Activated CD4-positive, alpha-beta T cell treated with anti-CD3 and anti-CD28 coated beads, Interleukin-2, Interleukin-6, amounts not matched to agents 100 ng/mL and 50 ng/mL, durations not matched to agents 16 hours and 8 hours (primary cell): Measurements from ENCODE around the gene RASSF5.

Experiments
- DNase-seq: peaks from one replicate; pipeline ENCODE4 v3.0.0-alpha.2; 2020

Gene RASSF5

GRCh38 chr1:206498685-206499084 is 8.6 kb upstream of the RASSF5 start:
- DNase-seq: no peak

DNA sequence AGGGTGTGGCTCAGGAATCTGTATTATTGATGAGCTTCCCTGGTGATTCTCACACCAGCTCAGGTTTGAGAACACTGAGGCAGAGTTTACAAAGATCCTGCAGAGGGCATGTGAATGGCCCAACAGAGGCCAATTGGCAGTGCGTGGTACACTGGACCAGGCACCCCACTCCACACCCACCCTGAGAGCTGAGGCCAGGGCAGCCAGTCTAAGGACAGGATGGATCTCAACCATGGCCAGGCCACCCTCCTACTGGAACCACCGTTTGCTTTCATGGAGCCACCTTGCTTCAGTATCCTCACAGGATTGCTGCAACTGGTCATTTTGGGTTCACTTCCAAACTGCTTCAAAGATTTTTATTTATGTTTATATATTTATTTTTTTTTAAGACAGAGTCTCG is 7.3 kb upstream of the RASSF5 start:
- DNase-seq: no peak

GRCh38 chr1:206501881-206502280 is 5.5 kb upstream of the RASSF5 start:
- DNase-seq: no peak

DNA sequence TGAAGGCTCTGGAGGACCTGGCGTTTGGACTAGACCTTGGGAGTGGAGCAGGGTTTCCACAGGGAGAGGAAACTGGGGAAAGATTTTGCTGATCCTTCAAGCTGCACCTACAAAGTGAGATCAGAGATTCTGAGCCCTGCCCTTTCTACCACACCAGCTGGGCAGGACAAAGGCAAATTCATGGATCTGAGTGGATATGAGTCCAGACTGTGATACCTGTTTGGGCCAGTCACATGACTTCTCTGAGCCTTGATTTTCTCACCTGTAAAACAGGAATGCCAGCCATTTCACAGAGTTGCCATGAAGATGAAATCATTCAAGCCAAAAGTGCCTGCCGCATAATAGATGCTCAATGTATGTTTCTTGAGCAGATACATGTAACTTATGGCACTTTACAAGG is 4.9 kb upstream of the RASSF5 start:
- DNase-seq: no peak

DNA sequence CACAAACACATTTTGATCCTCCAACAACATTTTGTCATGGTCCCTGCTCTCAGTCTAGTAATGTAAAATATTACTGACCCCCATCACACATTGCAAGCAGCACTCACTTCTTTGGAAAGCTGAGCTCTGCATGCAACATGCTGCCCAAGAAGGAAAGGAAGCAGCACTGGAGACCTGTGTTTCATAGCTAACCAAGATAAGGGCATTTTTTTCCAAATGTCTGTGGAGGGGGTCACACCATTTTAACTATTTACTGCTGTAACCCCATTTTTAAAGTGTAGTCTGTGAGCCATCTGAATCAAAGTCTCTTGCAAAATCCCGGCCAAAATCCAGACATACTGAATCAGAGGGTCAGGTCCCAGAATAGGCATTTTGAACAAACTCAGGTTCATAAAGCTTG is 4.5 kb upstream of the RASSF5 start:
- DNase-seq: no peak

DNA sequence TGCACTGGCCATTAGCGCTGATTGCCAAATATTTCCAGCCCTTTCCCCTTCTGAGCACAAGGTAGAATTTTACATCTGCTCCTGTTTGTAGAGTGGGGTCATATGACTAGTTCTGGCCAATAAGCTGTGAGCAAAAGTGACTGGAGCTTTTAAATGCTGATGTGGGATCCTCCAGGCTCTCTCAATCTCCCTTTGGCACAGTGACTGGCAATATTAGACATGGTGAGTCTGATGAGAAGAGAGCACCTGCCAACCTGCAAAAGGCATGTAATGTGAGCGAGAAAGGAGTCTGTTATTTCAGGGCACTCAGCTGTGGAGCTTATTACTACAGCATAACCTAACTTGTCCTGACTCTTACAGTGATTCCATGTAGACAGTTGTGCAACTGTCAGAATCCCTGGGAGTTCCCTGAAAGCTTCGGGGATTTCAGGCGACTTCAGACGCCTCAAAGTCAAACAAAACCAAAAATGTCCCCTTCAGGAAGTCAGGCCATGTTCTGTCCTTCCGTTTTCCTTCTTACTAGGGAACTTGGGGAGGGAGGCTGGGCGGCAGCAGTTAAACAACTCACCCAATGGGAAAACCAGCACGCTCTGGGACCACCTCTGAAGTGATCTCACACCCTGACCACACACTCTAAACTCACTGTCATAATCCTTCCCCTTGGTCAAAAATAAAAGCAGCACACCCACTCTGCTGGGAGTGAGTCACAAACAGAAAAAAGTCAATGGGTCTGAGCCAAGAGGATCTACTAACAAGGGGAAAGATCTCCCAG is 3.6 kb upstream of the RASSF5 start:
- peak; percentile 86 for DNase-seq

GRCh38 chr1:206504363-206504713 is 3.0 kb upstream of the RASSF5 start:
- no peak for DNase-seq

- no peak for DNase-seq
Observed at GRCh38 chr1:206505702-206506355, 1.5 kb upstream of the RASSF5 start.

DNA sequence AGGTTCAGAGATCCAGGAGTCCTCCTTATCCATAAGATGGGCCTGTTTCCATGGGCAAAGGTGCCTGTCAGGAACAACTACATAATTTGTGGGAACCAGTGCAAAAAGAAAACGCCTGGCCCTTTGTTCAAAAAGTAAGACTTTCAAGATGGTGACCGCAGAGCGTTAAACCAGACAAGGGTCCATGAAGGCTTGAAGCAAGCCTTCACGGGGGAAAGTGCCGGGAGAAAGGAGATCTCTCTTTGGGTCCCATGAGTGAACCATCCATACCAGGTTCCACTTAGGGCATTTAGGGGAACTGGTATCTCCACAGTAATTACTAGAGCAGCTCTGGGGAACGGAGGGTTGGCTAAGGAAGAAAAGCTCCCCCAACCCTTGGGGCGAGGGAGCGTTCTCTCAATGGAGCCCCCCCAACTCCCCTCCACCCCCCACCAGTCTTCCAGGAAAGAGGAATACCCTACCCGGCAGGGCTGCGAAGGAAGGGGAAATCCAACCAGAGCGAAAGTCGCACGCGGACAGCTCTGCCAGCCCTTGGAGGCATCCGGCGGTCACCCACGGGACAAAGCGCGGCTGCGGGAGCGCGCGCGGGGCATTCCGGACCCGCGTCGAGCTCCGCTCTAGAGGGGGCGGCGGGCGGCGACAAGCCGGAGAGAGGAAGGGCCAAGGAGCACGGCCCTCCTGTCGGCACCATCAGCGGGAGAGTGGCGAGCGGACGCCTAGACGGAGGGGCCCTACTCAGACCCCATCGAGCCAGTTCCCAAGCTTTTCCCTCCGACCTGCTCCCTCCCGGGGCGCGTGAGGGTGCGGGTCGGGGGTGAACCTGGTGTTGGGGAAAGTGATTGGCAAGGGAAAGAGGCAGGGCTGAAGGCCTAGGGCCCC is 687 bp upstream of the RASSF5 start:
- peak; percentile 23 for DNase-seq

GRCh38 chr1:206508130-206508889 is 979 bp downstream of the RASSF5 start:
- no peak for DNase-seq

GRCh38 chr1:206508956-206509355 is 1.6 kb downstream of the RASSF5 start:
- DNase-seq: no peak

GRCh38 chr1:206509612-206510257 is 2.4 kb downstream of the RASSF5 start:
- no peak for DNase-seq

GRCh38 chr1:206510371-206510770 is 3.0 kb downstream of the RASSF5 start:
- DNase-seq: no peak

DNA sequence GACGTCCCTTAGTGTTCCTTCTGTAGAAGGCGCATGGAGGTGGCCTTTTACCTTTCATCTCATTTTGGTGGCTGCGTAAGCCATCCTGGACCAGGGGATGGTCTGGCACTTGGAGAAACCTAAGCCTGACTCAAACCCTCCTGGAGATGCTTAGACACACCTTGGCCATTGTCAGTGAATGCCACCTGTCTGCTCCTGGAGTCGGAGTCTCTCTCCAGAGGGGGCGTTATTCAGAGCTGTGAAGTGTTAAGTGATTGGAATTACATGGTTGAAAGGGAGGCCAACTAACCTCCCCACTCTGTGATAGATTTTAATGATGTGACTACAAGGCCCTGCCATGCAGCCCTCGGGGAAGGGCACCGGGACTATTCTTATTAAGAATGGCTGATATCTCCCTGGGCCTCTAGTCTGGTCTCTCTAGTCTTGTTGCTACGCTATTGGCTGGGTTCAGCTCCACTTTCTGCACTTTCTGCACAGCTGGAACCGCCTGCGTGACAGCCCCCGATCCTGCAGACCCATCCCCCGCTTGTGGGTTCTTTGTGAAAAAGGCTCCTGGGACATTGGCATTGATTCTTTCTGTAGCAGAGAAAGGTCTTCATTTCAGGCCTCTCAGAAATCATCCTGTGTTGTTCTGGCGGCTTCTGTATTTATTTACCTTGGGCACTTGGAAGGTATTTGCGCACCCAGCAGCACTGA is 4.2 kb downstream of the RASSF5 start:
- no peak for DNase-seq

DNA sequence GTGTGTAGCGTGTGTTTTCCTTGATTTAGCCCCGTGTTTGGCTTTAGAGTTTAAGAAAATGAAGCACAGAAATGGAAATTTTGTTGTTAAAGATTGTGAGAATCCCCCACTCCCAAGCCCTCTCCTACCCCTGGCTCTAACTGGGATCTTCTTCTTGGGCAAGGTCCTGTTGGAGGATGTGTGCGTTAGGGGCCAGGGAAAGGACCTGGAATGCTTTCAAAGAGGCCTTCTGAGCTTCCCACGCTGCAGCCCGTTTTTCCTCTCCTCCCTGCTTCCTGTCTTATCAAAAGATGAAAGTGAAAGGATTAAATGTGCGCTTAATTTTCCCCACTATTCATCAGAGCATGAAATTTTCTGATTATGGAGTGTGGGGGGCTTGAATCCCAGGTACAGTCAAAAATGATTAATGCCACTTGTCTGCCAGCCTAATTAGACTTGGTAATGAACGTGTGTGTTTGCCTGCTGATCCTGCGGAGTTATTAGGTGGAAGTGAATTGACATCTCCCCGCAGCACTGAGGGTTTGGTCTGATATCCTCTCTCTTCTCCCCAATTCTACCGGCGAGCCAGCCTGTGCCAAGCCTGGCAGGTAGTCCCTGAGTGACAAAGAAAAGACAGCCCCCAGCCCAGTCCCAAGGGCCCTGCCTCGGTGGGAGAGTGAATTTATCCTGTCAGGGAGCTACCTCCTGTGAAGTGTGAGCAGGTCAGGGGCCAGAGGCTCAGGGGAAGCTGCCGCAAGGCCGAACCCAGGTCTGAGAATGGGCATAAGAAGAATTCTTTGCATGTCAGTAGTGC is 4.9 kb downstream of the RASSF5 start:
- no peak for DNase-seq

- DNase-seq: no peak
Observed at GRCh38 chr1:206512851-206513180, 5.5 kb downstream of the RASSF5 start.

- DNase-seq: no peak
Observed at GRCh38 chr1:206513312-206514111, 6.2 kb downstream of the RASSF5 start.

DNA sequence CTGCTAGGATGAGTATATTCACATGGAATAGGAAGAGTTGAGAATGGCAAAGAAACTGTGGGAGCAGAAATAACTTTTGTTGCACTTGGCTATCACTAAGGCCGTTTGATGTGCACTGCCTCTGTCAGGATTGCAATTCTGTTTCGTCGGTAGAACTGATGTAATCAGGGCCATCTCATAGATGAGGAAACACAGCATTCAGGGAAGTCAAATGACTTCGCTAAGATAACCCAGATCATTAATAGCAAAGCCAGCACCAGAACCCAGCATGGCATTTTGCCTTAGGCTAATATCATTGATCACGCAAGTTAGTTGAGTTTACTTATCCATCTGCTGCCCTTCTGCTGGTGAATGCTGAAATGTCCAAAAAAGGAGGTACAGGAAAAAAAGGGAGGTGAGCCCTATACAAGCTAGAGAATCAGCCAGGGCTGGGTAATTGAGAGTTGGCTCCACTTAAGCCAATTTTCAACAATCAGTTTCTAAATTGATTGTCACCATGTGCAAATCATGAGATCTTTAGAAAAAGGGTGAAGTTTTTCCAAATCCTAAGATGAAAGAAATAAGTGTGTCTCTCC is 7.6 kb downstream of the RASSF5 start:
- no peak for DNase-seq

DNA sequence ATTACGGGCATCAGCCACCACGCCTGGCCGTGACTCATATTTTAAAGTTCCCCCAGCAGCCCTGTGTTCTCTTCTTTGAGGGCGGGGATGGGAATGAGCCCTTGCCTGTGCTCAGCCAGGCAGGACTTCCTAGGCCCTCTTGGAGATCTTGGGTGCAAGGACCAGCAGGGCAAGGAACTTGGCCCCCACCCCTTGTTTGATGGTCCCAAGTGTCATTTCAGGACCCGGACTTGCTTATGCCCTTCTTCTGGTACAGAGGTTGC is 9.3 kb downstream of the RASSF5 start:
- no peak for DNase-seq

GRCh38 chr1:206517784-206518183 is 10.5 kb downstream of the RASSF5 start:
- DNase-seq: no peak
